Loucy (cell line): ENCODE data around the gene VPS54.

ENCODE experiments used
- H2AFZ ChIP-seq: fragments of 200-600 bp; sonication (generic); 2 replicates; pipeline ENCODE4 v1.6.0; 2016; ENCODE audit warnings: antibody characterized with exemption, mild to moderate bottlenecking, low read length, moderate library complexity
- H3F3A ChIP-seq: fragments of 200-600 bp; 2 replicates; pipeline ENCODE4 v1.6.0; 2016; ENCODE audit warnings: antibody characterized with exemption, low read depth, mild to moderate bottlenecking
- H3K27me3 ChIP-seq: fragments of 200-600 bp; sonication (generic); 2 replicates; pipeline ENCODE4 v1.6.1; 2014; ENCODE audit warnings: low read length, mild to moderate bottlenecking; ENCODE audit not compliant: insufficient read depth, poor library complexity, severe bottlenecking
- H3K36me3 ChIP-seq: fragments of 200-600 bp; sonication (generic); 2 replicates; pipeline ENCODE4 v1.6.1; 2016; ENCODE audit warnings: low read length; ENCODE audit not compliant: insufficient read depth
- H3K4me1 ChIP-seq: fragments of 200-600 bp; sonication (generic); 2 replicates; pipeline ENCODE4 v1.5.1; 2014; ENCODE audit warnings: low read length, mild to moderate bottlenecking; ENCODE audit not compliant: insufficient read depth, poor library complexity, severe bottlenecking
- H3K4me2 ChIP-seq: fragments of 200-600 bp; sonication (generic); 2 replicates; pipeline ENCODE4 v1.6.0; 2014; ENCODE audit warnings: antibody characterized with exemption, low read length, low read depth, mild to moderate bottlenecking; ENCODE audit not compliant: poor library complexity, severe bottlenecking
- H3K4me3 ChIP-seq: fragments of 200-600 bp; sonication (generic); 2 replicates; pipeline ENCODE4 v1.5.1; 2014; ENCODE audit warnings: low read length, mild to moderate bottlenecking, mixed read lengths; ENCODE audit not compliant: poor library complexity, severe bottlenecking
- H3K79me2 ChIP-seq: fragments of 200-600 bp; sonication (generic); 2 replicates; pipeline ENCODE4 v1.6.1; 2014; ENCODE audit warnings: low read length; ENCODE audit not compliant: insufficient read depth
- H3K9ac ChIP-seq: fragments of 200-600 bp; sonication (generic); 2 replicates; pipeline ENCODE4 v1.6.0; 2014; ENCODE audit warnings: mild to moderate bottlenecking, low read depth, low read length, moderate library complexity; ENCODE audit not compliant: poor library complexity, severe bottlenecking
- H3K9me2 ChIP-seq: fragments of 200-600 bp; sonication (generic); replicated peaks from 2 replicates; pipeline ENCODE4 v1.6.1; 2016; ENCODE audit warnings: low read depth, low read length, mixed read lengths
- H3K9me3 ChIP-seq: fragments of 200-600 bp; sonication (generic); 2 replicates; pipeline ENCODE4 v1.6.1; 2014; ENCODE audit warnings: mild to moderate bottlenecking, antibody characterized with exemption, low read length, low read depth; ENCODE audit not compliant: insufficient read depth
- H4K20me1 ChIP-seq: fragments of 200-600 bp; sonication (generic); 2 replicates; pipeline ENCODE4 v1.6.0; 2014; ENCODE audit warnings: antibody characterized with exemption, low read length, mild to moderate bottlenecking; ENCODE audit not compliant: insufficient read depth, poor library complexity, severe bottlenecking
- EZH2phosphoT487 ChIP-seq: fragments of 200-600 bp; IDR thresholded peaks from 2 replicates; pipeline ENCODE4 v1.6.1; 2018; ENCODE audit warnings: antibody characterized with exemption, mild to moderate bottlenecking, moderate library complexity, borderline replicate concordance
- TF ChIP-seq, protein P1 (sequence below): fragments of 200-600 bp; sonication (generic); conservative IDR thresholded peaks from 2 replicates; pipeline ENCODE4 v1.5.1; 2014; ENCODE audit warnings: mild to moderate bottlenecking, antibody characterized with exemption, low read length

VPS54 gene

DNA sequence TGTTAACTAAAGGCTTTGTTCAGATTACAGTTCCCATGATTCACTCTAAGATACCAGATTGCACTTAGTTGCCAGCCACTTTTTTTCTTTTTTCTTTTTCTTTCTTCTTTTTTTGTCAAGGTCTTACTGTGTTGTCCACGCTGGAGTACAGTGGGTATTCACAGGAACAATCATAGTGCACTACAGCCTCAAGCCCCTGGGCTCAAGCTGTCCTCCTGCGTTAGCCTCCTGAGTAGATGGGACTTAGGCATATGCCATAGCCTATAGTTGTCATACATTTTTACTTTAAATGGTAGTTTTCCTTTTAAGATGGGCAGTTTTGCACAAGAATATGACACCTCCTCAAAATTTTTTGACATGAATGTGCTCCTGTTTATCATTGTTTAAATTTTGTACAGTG is 175.4 kb downstream of the VPS54 start:
- Histone ChIP-seq H3K27me3 (no peaks in the 10 kb centered on the region), H3K4me1 (peaks cover 73% of the 10 kb centered on the region), H3K79me2 (peaks cover 75% of the 10 kb centered on the region), H3F3A (no peaks in the 10 kb centered on the region), H3K36me3 (no peaks in the 10 kb centered on the region), H3K9me3 (no peaks in the 10 kb centered on the region), H3K9ac (peak overlapping the region; percentile 98), H4K20me1 (peaks cover 66% of the 10 kb centered on the region), H3K4me3 (peak overlapping the region; percentile 92), H2AFZ (no peak overlapping the region), H3K4me2 (peak overlapping the region; percentile 95), H3K9me2 (no peaks in the 10 kb centered on the region)
- TF ChIP-seq, protein P1, sequence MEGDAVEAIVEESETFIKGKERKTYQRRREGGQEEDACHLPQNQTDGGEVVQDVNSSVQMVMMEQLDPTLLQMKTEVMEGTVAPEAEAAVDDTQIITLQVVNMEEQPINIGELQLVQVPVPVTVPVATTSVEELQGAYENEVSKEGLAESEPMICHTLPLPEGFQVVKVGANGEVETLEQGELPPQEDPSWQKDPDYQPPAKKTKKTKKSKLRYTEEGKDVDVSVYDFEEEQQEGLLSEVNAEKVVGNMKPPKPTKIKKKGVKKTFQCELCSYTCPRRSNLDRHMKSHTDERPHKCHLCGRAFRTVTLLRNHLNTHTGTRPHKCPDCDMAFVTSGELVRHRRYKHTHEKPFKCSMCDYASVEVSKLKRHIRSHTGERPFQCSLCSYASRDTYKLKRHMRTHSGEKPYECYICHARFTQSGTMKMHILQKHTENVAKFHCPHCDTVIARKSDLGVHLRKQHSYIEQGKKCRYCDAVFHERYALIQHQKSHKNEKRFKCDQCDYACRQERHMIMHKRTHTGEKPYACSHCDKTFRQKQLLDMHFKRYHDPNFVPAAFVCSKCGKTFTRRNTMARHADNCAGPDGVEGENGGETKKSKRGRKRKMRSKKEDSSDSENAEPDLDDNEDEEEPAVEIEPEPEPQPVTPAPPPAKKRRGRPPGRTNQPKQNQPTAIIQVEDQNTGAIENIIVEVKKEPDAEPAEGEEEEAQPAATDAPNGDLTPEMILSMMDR: no peak
- no peak for TF ChIP-seq EZH2phosphoT487

DNA sequence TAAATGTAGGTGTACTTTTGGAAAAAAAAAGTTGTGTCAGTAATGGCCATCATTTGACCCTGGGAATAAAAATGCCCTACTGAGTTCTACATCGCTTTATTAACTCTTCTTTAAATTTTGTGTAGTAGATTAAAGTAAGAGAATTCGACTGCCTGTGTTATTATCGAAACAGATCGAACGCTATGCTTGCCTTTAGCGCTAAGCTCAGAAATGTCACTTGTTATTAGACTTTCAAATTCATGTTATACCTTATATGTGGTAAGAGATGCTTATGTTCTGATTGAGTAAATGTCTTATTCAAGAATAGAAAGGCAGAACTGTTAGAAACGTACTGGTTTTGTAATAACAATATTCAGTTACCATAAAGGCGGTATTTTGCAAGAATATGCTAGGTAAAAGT is 176.1 kb downstream of the VPS54 start:
- peaks cover 68% of the 10 kb centered on the region for H3K79me2 ChIP-seq
- no peaks in the 10 kb centered on the region for H3K9me2 ChIP-seq
- no peak overlapping the region for H2AFZ ChIP-seq
- peaks cover 74% of the 10 kb centered on the region for H3K4me1 ChIP-seq
- peak overlapping the region; percentile 98 for H3K9ac ChIP-seq
- H3K27me3 ChIP-seq: no peaks in the 10 kb centered on the region
- no peaks in the 10 kb centered on the region for H3F3A ChIP-seq
- H3K4me2 ChIP-seq: peak overlapping the region; percentile 95
- TF ChIP-seq, protein P1: no peak
- no peak for TF ChIP-seq EZH2phosphoT487
- peak overlapping the region; percentile 92 for H3K4me3 ChIP-seq
- H3K9me3 ChIP-seq: no peaks in the 10 kb centered on the region
- no peaks in the 10 kb centered on the region for H3K36me3 ChIP-seq
- peaks cover 60% of the 10 kb centered on the region for H4K20me1 ChIP-seq

DNA sequence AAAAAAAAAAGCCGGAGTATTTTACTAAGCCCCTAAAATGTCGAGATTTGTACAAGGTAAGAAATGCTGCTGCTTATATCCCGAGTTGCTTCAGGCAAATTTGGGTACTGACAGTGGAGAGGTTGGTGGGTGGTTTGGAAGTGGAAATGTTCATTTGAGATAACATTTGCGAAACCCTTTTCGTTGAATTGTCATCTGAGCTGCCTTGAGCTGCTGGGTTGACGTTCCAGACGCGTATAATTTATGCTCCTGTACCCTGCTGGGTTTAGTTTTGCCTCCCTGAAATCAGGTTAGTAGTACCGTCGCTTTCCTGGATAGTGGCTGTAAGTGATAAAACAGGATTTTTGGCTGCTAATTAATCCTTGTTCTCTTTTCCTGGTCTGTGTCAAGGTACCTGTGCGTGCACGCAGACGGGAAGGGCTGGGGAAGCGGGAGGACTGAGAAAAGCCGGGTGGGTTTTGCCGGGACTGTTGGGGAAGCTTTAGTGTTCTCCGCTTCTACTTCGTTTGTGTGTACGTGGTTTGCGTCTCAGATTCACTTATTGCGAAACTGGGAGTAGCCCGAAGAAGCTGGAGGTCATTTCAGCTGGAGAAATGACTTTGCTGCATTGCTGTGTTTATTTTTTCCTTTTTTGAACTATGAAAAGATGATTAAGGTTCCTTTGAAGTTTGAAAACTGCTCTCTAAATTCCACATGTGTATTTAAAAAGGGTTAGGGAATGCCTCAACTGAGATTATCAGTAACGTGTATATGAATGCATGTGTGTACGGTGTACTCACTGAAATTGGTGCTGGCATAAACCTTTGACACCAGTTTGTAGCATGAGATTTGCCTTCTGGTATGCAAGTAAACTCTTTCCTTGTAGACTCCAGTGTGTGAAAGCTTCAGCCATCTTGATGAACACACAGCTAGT is 176.8 kb downstream of the VPS54 start:
- TF ChIP-seq EZH2phosphoT487: no peak
- TF ChIP-seq, protein P1: no peak
- H3K9ac ChIP-seq: peak overlapping the region; percentile 98
- no peaks in the 10 kb centered on the region for H3K27me3 ChIP-seq
- no peaks in the 10 kb centered on the region for H3K9me2 ChIP-seq
- H3K4me3 ChIP-seq: peak overlapping the region; percentile 92
- H2AFZ ChIP-seq: no peak overlapping the region
- H4K20me1 ChIP-seq: peaks cover 56% of the 10 kb centered on the region
- H3K4me1 ChIP-seq: peaks cover 73% of the 10 kb centered on the region
- H3K4me2 ChIP-seq: peak overlapping the region; percentile 95
- H3K36me3 ChIP-seq: no peaks in the 10 kb centered on the region
- H3K79me2 ChIP-seq: peaks cover 61% of the 10 kb centered on the region
- H3K9me3 ChIP-seq: no peaks in the 10 kb centered on the region
- H3F3A ChIP-seq: no peaks in the 10 kb centered on the region
